ENCODE results near the gene ALX4.

ALX4 gene

DNA sequence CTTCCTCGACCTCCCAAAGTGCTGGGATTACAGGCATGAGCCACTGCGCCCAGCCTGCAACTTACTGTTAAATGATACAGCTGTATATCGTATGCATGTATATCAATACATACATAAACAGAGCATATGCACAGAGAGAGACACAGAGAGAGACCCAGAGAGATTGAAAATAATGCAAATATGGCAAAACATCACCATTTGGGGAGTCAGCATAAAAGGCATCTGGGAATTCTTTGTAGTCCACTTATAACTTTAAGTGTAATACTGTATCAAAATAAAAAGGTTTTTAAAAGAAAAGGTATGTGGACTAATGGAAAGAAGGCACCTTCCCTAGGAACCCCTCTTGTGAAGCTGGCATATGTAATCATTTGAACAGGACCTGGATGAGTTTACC lies 21.8 kb downstream of the ALX4 start:
- no peak for DNase-seq

DNA sequence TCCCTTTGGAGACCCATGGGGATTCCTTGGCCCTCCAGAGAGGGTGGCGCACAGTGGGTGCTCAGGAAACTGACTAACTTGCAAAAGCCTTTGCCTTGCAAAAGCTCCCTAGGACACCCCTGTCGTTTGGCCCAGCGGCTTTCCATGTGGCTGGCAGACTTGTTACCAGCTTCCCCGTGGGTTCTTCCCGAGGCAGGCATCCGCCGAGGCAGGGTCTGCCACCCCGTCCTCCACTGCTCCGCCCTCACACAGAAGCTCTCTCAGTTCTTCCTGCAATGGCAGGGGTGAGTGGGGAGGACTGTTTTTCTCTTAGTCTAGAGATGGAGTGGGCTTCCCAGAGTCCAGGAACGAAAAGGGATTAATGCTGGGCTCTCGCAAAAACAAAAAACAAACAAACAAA lies 23.0 kb downstream of the ALX4 start:
- DNase-seq, result no peak

DNA sequence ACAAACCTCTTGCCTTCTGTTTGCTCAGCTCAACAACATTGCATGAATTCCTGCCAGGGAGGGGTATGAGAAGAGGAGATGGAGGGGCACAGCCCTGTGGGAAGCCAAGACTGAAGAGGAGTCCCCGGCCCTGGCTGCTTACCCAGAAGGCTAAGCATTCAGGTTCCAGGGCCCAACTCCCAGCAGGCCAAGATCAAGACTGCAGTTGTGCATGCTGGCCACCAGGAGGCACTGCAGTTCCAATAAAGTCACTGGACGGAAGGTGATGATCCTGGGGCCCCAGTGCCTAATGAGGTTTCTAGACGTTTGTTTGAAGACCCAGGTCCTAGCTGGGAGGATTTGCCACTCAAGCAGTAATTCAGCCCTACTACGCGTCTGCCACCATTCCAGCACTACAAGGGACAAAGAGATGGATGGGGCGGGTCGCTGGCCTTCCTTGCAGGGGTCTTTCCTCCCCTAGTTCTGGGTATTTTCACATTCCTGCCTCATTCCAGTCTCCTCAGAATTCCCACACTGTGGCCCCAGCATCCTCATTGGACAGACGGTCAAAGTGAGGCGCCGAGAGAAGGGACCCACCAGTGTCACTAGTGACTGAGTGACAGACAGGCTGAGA lies 23.6 kb downstream of the ALX4 start:
- DNase-seq, result peak; percentile 17

DNA sequence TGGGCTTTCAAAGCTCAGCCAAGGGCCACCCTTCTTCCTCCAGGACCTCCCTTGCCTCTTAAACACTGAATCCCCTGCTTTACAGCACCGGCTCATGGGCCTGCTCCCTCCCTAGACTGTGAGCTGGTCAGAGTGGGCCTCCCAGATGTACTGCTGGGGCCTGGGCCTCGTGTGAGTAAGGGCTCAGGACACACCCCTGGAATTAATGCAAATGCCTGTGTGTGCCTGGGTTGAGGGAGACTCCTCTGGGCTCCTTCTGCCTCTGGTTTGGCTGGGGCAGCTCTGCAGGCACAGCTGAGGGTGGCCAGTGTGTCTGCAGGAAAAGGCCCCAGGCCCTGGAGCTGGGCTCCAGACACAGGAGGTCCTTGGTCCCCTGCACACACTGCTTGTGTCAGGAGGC lies 24.2 kb downstream of the ALX4 start:
- DNase-seq, result no peak

DNA sequence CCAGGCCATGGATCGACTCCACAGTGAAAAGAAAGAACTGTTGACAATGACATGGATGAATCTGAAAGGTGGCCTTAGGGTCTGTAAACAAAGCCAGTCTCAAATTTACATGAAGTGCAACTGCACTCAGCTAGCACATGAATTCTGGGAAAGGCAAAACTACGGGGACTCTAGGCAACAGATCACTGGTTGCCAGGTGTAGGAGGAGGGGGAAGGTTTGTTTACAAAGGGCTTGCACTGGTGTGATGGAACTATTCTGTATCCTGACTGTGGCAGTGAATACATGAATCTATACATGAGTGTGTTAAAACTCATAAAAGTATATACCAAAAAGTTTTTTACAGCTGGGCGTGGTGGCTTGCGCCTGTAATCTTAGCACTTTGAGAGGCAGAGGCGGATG lies 27.3 kb downstream of the ALX4 start:
- DNase-seq, result no peak

DNA sequence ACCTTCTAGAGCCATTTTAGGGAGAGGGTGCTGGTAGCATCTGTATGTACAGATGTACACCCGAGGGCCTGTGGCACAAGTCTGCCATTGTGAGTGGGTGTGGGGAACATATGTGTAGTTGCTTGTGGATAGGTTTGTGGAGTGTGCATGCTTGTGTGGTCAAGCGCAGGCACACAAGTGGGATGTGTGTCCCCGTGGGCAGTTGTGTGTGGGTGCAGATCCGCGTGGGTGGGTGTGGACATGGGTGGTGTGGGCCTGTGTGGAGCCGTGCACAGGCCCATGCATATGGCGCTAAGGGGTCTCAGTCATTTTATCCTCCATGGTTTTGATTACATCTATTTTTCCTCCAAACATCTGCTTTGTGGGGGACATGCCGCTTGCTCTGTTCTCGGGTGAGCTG lies 28.8 kb downstream of the ALX4 start:
- DNase-seq, result no peak

DNA sequence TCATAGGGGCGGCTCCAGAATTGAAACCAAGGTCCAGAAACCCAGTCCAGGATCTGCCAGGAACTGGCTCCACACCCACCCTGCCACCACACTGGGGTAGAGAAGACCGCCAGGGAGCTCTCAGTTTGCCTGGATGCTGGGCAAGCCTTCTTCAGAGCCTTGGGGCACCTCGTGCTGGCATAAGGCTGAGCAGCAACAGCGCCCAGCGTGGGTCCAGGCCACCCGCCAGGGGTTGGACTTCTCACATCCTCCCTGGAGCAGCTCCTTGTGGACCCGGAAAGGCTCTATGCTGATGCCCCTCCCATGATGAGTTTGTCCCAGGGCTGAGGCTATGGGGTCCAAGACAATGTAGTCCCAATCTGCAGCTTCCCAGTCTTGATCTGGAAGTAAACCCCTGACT lies 29.7 kb downstream of the ALX4 start:
- DNase-seq, result no peak

DNA sequence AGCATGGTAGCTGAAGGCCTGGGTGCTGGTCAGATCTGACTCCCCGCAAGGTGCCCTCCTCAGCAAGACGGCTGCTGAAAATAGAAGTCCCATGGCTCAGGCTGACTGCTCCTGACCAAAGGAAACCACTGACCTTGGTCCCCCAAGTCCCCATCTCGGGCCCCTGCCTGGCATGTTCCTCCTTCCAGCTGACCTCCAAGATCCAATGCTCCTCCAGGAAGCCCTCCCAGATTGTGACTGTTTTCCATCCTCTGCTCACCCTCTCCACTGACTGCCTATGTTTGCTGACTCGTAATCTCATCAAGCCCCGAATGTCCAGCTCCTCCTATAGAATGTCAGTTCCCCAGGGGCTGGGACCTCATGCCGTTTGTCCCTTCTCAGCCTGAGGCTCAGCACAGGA lies 30.5 kb downstream of the ALX4 start:
- DNase-seq, result no peak

DNA sequence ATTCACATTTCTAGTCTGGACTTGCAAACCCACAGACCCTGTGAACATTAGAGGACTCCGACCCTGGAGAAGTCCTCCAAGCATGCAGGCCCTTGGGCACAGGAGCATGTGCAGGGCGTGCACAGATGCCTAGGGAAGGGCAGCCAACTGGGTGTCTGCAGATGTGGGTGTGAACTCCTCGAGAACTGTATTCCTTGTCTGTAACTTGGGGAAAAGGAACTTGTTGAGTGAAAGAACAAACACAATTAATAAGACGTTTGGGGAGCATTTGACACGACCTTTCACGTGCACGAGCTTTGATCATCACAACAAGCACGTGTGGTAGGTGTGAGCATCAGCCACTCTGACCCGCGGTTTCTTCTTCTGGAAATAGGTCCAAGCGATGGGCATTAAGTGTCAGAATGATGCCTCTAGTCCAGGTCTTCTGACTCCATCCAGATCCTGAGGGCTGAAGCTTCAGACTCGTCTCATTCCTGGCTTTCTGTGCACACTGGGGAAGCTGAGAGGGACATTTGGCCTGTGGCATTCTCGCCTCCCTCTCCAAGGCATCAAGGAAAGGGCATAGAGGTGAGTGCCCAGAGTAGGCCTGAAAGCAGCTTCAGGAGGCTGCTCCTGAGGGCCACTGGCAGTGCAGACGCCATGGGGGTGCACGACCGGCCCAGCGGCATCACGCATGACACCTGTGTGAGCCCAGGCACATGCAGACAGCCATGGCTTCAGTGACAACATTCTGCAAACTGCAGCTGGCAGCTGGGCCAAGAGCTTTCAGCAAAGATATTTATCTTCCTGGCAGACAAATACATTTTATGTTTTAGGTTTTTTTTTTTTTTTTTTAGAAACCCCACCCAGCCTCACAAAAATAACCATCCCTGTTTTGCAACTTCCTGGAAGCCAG lies 32.5 kb downstream of the ALX4 start:
- no peak for DNase-seq

DNA sequence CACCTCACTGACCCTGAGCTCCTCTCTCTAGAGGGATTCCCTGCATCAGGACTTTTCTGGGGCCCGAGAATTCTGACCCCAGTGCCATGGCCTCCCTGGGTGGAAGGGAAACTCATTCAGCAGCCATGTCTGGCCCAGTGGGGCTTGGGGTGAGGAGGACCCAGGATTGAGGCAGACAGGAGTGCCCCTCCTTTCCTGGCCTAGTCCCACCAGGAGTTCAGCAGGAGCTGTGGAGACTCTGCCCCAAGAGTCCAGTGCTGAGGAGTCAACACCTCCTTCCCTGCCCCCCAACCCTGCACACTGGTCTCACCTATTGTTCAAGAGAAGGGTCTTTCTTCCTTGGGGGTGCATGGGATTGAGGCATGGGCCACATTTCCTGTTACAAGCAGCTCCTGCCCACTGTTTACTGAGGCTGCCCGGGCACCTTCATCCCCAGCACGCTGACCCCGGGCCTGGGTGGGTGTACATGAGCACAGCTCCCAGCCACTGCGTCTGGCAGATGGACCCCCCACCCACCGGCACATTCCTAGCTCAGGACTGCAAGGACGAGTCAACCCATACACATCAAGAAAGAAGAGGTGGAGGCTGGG lies 33.9 kb downstream of the ALX4 start:
- DNase-seq, result no peak

DNA sequence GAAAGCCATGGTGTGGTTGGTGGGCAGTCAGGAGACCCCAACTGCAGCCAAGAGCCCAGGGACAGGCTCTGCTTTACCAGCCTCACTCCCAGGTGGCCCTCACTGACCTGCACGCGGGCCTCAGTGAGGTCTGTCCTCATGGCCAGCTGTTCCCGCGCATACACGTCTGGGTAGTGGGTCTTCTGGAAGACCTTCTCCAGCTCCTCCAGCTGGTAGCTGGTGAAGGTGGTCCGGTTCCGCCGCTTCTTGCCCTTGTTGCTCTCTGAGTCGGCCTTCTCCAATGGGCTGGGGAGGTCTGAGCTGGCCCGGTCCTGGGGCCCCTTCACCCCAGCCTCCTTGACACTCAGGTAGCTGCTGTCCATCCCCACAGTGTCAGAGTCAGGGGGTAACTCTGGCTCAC lies 34.7 kb downstream of the ALX4 start:
- no peak for DNase-seq

DNA sequence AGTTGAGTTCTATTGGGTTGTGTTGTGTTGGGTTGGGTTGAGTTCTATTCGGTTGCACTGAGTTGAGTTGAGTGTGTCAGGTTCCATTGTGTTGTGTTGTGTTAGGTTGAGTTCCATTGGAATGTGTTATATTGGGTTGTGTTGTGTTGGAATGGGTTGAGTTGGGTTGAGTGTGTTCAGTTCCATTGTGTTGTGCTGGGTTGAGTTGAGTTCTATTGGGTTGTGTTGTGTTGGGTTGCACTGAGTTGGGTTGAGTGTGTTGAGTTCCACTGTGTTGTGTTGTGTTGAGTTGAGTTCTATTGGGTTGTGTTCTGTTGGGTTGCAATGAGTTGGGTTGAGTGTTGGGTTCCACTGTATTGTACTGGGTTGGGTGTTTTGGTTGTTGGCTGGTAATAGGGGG lies 35.5 kb downstream of the ALX4 start:
- no peak for DNase-seq

DNA sequence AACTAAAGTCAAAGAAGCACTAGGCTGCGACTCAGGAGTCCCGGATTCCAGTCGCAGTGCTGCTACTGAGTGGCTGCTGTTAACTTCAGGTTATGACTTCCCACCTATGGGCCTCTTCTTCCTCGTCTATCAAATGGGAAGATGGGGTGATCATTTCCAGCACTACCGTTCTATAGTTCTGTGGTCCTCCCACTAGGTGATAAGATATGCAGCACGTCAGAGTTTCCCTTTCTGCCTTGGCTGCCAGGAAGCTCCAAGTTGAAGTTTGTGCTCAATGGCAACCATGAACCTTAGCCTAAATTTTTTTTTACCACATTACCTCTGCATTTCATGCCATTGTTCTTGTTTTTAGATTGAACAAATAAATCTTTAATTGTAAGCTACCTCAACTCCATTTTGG lies 38.7 kb downstream of the ALX4 start:
- DNase-seq, result no peak

DNA sequence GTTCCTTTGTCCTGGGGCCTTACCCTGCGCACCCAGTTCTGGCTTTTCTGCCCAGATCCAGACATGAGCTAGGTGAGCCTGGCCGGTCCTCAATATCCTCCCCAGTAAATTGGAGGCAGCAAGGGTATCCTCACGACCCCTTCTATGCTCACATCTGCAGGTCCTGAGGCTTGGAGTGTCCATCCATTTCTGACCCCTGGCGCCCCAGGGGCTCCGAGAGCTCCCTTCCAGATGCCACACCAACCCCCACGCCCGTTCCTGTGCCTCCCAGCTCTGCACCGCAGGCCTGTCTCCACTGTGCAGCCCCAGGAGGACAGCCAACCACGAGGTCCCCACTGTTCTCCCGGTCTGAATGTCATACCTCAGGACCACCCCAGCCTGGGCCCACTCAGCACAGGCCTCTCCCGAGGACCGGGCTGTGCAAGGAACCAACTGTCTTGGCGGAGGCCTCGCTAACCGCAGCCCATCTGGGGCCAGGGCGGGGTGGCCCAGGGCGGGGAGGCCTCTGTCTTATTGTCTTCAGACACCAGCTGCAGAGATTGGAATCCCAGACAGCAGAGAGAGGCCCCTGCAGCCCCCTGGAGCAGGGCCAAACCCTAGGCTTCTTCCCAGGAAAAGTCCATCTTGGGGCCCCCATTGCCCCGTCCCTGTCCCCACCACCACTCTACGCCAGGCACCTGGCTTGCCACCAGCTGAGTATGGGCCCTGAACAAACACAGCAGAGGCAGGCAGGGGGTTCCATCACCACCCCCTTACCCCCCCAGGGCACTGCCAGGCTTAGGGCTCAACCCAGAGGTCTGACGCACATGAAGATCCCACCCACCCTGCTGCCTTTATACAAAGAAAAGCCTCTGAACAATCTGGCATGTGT lies 39.3 kb downstream of the ALX4 start:
- no peak for DNase-seq

DNA sequence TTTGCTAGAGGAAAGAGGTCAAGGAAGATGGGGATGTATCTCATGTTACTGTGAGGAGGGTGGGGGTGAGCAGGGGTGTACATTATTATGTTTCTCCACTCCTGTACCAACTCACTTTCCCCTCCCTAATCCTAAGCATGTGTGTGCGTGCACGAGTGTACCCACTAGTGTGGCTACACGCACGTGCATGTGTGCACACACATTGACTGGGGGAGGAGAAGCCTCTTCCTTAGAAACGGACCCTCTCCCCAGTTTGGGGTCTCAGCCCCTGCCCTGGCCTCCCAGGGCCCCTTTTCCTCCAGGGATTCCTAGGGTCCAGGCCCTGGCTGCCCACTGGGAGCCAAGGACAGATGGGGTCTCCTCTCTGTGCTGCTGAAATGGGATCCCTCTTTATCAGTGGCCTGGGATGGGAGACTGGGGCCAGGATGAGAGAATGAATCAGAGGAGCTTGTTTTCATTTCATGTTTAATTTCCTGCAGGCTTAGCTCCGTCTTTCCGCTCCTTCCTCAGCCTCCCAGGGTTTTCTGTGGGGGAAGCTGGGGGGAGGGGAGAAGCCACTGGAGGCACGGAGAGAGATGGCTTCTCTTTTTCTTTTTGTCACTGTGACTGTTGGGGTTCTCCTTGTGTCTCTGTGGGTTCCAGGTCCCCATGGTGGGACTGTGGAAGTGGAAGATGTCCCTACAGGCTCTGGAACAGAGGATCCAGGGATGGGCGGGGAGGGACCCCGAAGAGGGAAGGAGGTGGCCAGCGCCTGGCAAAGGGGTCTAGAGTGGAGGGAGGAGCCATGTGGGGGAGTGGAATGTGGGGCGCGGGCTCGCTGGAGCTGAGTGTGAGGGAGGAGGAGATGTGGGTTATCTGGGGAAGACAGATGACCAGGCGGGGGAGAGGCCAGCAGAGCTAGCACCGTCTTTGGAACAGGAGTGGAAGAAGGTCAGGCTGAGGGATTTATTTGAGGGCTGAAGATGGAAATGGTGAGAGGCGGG lies 40.3 kb downstream of the ALX4 start:
- DNase-seq, result no peak

DNA sequence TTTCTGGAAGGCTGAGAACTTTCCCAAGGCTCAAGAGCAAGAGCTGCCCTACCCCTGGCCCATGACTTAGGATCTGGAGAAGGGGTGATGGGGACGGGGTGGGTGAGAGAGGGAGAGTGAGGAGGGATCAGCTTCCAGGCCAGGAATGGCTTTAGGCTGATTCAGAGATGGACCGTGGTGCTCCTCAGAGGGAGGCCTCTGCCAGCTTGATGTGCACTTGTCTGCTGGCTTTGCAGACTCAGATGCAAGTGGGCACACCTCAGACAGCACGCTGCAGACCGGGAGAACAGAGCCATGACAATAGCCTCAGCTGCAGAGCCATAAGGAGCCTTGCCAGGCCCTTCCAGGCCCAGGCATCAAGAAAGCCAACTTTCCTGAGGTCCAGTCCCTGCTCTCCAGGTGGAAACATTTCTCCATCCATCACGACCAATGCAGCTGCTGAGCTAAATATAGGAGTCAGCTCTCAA lies 41.3 kb downstream of the ALX4 start:
- no peak for DNase-seq

DNA sequence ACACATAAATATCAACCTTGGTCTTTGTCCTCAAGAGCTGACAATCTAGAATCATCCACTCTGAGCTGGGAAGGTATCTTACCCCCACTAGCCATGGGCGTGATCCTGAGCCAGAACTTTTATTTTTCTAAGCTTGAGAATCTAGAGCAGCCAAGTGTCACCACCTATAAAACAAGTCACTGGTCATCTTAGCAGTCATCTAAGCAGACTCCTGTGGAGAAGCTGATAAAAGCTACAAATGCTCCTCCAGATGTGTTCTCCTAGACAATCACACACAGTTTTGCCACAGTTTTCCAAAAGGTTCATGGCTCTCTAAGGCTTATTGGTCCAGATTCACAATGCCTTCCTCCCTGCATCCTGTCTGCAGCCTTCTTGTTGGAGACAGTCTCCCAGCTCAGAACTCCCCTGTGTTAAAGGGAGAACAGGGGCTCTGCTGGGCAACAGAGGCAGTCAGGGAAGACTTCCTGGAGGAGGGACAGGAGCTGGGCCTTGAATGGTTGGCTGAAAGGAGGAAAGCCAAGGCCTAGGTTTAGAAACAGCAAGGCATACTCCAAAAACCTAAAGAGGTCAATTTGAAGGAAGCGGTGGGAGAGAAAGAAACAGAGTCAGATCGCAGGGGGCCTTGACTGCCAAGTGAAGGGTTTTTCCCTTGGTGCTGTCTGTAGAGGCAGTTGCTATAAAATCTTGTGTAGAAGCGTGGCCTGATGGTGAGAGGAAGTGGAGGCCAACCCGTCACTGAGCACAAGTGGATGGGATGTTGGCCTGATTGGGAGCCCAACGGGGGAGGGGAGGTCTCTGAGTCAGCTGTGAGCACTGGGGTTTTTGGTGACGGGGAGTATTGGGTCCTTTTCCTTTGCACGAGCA lies 42.0 kb downstream of the ALX4 start:
- DNase-seq, result no peak

DNA sequence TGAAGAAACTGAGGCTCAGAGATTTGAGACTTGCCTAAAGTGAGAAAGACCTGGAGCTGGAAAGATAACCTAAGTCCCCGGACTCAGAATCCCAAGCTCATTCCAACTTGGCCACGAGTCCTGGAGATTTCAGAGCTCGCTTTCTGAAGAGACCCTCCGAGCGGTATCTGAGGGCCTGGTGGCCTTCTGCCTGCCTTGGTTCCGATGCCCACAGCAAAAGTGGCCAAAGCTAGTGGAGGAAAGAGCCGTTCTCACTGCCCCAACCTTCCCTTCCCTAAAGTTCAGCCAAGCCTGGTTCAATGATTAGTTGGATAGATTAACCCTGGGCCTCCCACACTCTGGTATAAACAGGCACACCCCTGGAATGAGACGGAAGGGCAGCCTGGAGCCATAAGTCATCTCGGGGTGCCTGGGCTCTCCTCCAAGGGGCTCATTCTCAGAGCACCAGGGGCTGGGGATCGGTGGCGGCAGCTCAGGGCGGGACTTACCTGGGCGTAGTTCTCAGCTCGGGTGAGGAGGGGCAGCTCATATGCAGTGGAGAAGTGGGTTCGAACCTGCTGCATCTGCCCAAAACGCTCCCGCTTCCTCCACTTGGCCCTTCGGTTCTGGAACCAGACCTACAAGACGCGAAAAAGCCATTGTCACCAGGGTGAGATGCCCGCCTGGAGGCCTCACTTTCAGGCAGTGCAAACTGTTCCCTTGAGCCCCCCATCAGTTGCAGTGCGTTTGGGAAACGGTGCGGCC lies 42.8 kb downstream of the ALX4 start:
- no peak for DNase-seq

DNA sequence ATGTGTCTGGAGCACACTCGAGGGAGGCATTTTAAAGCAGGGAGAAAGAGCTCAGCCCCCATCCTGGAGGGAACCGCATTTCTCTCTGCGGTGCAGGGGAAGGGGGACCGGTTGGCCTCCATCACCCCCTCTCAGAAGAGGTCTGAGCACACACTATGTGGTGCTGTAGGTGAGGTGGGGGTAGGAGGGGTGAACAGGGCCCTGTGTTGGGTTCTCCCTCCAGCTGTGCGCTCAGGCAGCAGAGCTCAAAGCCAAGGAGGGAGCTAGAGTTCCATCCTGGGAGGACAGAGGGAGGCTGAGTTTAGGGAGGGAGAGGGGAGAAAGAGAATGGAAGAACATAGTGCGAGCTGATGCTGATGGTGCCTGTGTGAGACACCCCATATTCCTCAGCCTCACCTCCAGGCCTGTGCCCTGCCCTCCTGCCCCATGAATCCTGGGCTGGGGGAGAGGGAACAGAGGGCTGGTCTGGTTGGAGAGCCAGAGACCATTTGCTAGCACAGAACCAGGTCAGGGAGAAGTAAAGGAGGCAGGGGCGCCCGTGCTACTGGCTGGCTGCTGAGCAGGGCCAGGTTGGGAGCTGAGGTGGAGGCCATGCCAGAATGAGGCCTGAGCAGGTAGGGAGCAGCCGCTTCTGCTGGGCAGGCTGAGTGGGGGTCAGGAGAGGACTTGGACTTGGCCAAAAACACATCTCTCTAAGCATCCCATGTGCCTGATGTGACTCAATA lies 43.7 kb downstream of the ALX4 start:
- no peak for DNase-seq

Measured in NCI-H2171 treated with DMSO at 0.1 percent for 48 hours (cell line).